GM12873 (cell line): ENCODE measurements around the gene GHRL.

Source experiments
- CTCF ChIP-seq: IDR thresholded peaks from 2 replicates; pipeline ENCODE4 v1.5.1; 2012; ENCODE audit warnings: low read depth, mild to moderate bottlenecking, moderate library complexity, low read length, control low read depth; ENCODE audit not compliant: insufficient read depth; ENCODE audit errors: missing control alignments

GHRL gene

GRCh38 chr3:10315771-10316344 is 23.1 kb upstream of the GHRL start:
- no peak for TF ChIP-seq CTCF

- TF ChIP-seq CTCF: no peak
These were observed 22.4 kb upstream of the GHRL start for GRCh38 chr3:10315101-10315500.

GRCh38 chr3:10312861-10313260 is 20.1 kb upstream of the GHRL start:
- TF ChIP-seq CTCF: no peak

GRCh38 chr3:10312391-10312790 is 19.6 kb upstream of the GHRL start:
- TF ChIP-seq CTCF: no peak

GRCh38 chr3:10311710-10312109 is 19.0 kb upstream of the GHRL start:
- no peak for TF ChIP-seq CTCF

GRCh38 chr3:10310578-10310977 is 17.8 kb upstream of the GHRL start:
- no peak for TF ChIP-seq CTCF

GRCh38 chr3:10309736-10310135 is 17.0 kb upstream of the GHRL start:
- no peak for TF ChIP-seq CTCF
